Occipital lobe (tissue), 2 donors: ENCODE measurements around the gene GLS. TPM values are rescaled to one million over a fixed set of nuclear protein-coding genes. Genes with fewer than 3 reads are reported as not detected.
"Not testable (repeated sequence)": the region's sequence is repeated elsewhere in the genome, so short reads cannot be mapped to it uniquely, and the experiment has no call there.

Experiments used
- DNase-seq: peaks from one replicate; lab custom pipeline; 2025; lab: John Stamatoyannopoulos, UW
- total RNA-seq: library from RNA; depleted of rRNA; stranded (reverse); fragments of >200 nt; gene quantifications from one replicate; pipeline ENCODE4 v1.2.3, GENCODE V29; 2014

GLS gene
- total RNA-seq, 1 donor from 2014 or later: 207 TPM

DNA sequence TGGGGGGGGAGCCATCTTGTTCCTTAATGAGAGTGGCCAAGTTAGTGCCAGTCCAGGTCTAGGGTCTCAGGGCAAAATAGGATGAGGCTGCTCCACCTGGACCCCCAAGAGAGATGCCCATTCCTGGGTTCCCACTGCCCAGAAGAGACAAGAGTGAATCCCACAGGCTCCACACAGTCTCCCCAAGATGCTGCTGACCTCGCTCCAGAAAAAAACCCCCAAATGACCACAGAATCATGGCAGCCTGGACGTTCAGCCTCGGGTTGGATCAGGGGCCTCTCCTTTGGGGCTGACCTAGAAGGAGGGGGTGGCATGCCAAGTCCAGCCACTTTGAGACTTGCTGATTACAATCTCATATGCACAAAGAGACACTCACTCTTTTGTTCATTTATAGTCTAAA, 108.3 kb downstream of the GLS start:
- no peak for DNase-seq

DNA sequence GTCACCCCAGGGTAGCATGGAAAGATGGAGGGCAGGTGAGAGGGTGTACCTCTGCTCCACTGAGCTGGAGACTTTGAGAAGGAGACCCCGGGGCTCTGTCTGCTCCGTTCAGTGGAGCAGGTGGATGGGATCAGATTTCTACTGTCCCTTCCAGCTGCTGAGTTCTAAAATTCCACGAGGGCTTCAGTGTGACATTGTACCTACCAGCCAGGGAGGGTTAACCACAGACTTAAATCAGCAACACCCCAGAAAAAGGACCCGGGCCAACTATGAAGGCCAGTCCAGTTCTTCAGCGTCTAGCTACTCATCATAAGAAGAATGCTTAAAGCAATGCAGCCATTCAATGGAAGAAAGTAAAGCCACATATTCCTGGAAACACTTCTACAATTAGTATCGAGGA, 109.5 kb downstream of the GLS start:
- no peak for DNase-seq

DNA sequence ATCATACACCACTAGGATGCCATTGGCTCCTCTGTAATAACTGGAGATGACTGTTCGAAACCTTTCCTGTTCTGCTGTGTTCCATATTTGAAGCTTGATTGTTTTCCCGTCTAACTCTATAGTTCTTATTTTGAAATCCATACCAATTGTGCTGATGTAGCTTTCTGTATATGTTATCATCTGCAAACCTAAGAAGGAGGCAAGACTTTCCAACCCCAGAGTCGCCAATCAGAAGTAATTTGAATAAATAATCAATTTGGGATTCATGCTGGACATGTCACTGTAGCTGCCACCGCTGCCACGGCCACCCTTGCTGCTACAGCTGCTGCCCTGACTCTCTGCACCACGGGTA, 112.6 kb downstream of the GLS start:
- DNase-seq: no peak

DNA sequence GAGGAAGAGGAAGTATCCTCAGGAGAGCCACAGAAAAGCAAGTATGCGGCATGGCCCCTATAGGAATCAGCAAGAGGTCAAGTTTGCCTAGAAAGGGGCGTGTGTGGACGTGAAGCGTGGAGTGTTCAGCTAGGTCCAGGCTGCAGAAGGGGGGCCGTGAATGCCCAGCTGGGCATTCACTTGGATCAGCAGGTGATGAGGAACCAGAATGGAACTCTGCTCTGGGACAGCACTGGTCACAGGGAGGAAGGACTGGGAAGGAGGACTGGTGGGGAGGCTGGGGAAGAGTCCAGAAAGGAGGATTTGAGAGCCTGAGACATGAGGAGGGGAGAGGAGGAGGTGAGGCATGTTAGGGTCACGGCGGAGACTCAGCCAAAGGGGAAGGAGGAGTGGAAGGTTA, 113.5 kb downstream of the GLS start:
- DNase-seq: no peak

DNA sequence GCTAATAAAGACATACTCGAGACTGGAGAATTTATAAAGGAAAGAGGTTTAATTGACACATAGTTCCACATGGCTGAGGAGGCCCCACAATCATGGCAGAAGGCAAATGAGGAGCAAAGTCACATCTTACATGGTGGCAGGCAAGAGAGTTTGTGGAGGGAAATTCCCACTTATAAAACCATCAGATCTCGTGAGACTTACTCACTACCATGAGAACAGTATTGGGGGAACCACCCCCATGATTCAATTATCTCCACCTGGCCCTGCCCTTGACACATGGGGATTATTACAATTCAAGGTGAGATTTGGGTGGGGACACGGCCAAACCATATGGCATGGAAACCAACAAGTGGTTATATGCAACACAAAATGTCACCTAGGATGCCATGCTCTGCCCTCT, 114.7 kb downstream of the GLS start:
- not testable (repeated sequence) for DNase-seq

DNA sequence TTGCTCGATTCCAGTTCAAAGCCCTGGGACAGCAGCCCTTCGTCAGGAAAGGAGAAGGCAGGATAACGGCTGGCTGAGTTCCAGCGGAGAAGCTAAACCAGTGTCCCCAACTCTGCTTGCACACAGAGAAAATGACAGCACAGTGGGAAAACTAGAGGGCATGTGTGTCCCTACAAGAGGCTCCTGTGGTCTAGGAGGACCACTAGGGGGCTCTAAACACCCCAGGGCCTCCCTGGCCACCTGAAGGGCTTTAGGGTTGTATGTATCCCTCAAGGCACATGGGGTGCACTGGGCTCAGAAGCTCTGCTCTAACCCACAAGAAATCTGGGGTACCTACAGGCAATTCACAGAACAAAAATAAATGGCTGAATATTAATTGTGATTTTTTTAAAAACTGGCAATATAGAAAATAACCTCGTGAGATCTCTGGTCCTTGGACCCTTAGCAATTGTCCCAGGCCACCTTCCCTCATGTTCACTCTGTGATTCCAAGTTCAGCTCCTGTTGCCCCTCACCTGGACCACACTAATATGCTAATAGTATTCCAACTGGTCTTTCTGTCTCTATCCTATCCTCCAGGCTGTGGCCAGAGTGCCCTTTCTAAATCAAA, 115.8 kb downstream of the GLS start:
- DNase-seq: no peak

DNA sequence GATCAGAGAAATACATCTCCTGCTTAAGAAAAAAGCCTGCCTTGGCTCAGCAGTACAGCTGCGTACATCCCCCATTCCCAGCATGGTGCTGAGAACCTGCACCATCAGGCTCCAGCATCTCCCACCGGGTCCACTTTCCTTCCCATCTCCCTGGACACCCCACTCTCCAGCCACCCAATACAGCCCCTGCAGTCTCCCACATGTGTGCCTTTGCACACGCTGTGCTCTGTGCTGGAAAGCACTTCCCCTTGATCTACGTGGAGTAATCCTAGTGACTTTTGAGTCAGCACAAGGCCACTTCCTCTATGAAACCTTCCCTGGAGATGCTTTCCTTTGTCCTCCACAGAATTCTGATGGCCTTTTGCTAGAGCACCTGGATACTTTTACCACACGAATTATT, 116.3 kb downstream of the GLS start:
- DNase-seq: no peak

DNA sequence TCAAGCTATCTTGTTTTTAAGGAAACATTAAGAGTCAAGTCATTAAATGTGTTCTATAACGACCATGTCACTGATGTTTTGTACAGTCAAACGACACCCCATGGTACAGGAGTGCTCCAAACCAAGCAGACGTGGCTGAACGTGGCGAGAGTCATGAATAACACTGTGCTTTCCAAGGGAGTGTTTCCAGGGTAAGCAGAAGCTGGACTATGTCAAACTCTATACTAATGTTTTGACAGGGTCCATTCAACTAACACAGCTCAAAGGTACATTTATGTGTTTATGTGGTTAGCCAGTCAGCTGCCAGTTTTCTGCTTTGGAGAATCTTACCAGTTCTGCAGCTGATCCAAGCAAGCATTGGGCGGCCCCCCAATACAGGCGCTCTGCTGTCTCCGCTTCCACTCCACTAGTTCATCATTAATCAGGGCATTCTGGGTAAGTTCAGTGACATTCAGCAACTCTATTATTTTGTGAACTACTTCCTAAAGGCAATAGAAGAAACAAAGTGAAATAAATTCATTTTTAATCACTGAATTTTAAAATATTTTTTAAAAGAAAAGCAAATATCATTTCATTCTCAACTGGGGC, 117.0 kb downstream of the GLS start:
- no peak for DNase-seq

DNA sequence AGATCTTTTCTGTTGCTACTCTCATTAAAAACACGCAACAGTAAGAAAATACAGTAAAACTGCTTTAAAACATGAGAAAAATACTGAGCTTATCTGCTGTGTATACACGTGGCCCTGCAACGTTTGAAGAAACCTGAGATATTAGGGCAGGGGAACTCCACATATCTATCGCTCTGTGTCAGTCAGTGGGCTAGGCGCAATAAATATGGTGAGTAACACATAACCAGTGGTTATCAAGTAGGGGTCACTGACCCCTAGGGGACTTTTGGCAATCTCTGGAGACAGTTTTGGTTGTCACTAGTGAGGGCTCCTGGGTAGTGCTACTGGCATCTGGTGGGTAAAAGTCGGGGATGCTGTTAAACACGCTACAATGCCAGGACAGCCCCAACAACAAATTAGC, 118.4 kb downstream of the GLS start:
- no peak for DNase-seq

DNA sequence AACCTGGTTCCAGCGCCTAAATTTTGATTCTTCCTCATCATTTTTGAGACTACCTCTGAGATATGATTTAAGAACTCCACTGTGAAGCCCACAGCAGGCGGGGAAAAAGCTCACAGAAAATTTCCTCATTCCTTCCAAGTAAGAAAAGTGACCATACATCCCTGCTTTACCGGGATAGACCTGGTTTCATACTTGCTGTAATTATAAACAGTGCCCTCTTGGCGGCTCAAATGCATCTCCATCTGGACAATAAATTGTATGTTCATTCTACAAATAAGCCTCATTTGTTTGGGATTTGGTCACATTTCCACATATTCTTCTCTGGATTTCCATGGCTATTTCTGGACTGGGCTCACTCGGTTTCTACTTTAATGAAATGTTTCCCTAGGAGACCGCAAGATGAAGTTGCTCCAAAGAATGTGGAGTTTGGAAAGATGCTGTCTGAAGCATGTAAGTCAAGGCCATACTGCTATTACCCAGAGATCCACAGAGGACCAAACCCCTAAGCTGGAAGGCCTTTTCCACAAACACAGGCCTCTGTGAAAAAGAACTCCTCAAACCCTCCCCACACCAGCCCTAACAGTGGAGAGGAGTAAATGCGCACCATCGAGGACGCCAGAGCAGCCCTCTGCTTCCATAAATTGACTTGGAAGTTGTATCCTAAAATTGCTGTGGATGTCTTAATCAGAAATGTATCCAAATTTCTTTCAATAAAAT, 119.5 kb downstream of the GLS start:
- no peak for DNase-seq

DNA sequence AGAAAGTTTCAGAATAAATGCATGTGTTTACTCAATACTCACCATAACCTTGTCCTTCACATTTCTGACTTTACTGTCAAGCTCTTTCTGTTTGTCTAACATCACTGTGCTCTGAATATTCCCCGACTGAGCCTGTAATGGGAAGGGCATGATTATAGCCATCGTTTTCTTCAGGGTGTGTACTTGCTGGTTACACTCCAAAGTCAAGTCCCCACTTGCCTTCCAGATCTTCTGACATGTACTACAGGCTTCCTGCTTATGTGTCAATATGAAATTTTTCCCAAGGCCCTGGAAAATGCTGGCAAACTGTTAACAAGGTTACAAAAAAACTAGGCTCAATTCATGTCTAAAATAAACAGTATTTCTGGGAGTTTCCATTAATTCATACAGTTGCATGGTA, 120.4 kb downstream of the GLS start:
- no peak for DNase-seq

DNA sequence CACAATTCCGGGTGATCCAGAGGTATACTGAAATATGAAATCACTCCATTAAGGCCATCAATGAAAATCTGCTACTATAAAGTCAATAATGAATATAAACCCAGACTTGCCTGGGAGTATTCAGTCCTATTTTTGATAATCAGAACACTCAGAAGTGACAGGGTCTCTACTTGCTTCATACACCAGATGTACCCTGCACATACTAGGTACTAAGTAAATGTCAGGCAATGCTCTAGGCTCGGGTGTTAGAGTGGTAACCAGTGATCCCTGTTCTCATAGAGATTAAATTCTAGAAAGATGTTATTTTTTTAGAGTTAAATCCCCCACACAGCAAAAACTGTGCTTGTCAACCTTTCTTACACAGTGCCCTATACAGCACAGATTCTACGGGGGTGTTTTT, 121.0 kb downstream of the GLS start:
- DNase-seq: no peak

DNA sequence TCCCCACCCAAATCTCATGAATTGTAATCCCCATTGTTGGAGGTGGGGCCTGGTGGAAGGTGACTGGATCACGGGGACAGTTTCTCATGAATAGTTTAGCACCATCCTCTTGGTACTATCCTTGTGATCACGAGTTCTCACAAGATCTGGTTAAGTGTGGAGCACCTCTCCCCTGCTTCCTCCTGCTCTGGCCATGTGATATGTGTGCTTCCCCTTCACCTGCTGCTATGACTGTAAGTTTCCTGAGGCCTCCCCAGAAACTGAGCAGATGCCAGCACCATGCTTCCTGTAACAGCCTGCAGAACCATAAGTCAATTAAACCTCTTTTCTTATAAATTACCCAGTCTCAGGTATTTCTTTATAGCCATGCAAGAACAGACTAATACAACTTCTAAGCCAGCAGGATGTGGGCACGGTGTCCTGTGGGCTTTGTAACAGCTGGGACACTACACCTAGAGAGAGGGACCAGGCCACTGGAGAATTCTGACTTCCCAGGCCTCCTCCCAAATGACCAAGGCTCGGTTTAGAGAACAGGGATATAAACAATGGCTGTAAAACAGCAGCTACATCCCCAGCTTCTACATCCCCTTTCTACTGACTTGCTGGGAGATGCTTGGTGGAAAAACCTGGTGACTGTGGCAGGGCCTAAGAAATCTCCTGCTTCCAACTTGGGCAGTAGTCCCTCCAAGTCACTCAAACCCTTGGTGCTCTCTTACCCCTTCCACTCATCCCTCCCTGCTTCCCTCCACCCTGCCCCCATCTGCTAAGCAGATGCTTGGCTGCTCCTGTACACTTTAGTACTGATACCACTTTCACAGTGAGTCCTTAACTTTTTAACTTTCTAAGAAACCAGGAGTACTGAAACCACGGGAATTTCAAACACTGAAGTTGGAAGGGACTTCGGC, 123.0 kb downstream of the GLS start:
- DNase-seq: no peak

DNA sequence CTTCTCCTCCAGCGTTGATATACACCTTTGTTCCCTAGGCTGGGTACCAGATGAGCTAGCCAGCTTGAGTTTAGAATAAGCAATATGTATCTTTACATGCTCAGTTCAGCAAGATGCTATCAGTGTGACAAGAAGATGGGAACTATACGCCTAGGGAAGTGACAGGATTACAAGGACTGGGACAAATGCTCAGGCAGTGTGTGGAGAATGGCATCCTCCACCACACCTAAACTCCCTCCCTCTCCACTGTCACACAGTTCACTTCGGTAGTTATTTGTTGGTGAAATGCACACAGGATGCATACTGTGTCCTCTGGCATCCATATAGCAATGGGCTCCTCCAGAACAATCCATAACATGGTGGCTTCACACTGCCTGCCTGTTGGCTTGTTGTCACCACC, 125.7 kb downstream of the GLS start:
- no peak for DNase-seq

DNA sequence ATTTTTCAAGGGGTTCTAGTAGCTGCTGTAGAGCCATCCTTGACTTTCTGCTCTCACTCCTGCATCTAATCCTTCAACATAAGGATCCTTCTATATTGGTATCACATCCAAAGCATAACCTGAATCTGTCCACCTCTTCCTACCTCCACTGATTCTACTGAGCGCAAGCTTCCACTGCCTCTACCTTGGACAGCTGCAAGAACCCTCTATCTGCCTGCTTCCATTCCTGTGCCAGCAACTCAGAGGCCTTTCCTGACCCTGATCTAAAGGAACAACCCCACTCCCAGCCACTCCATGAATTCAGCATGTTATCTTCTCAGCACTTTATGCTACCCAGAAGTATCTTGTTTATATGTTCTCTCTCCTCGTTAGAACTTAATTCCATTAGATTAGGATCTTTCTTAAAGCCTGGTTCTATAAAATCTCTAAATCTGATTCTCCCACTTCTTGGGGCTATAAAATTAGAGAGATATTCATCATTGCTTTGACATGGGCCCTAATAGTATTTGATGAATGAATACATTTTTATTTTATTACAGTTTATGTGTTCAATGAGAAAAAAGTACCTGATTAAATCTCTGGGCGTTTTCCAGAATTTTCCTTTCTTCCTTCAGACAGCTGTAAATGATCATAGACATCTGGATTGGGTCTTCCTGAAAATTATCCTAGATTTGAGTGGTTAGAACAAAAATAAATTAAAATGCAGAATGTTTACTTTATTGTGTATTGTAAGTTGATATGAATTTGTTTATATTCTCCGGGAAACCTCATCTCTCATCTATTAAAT, 126.6 kb downstream of the GLS start:
- DNase-seq: no peak

DNA sequence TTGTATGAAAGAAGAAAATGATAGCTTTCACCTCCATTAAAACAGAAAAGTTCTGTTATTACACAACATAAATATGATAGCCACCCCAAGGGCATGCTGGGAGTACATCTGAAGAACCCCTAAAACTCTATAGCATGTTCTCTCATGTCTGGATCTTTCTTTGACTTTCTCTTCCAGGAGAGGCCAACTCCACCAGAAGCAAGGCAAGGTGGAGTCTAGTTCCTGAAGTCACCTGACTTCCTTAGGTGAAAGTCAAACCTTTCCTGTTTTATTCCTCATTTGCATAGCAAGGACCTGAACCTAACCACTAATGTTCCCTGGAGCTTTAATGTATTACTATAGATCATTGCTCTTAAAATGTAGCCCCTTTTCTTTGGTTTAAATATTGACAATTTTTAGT, 127.7 kb downstream of the GLS start:
- DNase-seq: no peak

DNA sequence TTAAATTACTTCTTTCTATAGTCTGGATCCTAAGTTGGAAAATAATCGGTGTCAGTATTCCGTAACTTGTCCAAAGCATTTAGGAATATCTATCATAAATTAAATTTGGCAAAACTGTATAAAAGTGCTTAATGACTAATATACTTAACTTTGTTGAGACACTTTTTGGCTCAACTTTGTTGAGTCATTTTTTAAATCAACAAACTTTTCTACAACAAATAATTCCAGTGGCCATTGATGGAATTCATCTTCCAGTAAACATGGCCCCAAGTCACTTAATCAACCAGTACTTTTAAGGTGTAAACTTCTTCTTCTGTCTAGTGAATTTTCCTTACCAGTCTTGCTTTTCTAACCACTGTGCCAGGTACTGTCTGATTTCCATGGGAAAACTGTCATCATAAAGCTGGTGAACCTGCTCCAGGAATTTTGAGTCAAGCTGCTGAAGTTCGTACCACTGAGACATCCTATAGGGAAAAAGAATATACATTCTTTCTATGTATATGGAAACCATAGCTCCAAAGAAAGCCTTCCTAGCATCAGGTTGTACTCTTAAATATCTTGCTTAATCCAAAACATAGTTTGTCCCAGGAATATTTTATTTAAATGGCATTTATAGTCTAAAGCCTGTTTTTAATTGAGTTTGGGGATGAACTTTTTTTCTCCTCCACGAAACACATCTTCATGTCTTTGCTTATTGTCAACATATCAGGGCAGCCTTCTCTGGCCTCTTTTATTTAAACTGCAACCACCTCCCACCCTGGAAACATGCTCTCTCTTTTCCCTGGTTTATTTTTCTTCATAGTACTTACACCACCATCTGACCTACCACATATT, 129.1 kb downstream of the GLS start:
- DNase-seq: no peak

DNA sequence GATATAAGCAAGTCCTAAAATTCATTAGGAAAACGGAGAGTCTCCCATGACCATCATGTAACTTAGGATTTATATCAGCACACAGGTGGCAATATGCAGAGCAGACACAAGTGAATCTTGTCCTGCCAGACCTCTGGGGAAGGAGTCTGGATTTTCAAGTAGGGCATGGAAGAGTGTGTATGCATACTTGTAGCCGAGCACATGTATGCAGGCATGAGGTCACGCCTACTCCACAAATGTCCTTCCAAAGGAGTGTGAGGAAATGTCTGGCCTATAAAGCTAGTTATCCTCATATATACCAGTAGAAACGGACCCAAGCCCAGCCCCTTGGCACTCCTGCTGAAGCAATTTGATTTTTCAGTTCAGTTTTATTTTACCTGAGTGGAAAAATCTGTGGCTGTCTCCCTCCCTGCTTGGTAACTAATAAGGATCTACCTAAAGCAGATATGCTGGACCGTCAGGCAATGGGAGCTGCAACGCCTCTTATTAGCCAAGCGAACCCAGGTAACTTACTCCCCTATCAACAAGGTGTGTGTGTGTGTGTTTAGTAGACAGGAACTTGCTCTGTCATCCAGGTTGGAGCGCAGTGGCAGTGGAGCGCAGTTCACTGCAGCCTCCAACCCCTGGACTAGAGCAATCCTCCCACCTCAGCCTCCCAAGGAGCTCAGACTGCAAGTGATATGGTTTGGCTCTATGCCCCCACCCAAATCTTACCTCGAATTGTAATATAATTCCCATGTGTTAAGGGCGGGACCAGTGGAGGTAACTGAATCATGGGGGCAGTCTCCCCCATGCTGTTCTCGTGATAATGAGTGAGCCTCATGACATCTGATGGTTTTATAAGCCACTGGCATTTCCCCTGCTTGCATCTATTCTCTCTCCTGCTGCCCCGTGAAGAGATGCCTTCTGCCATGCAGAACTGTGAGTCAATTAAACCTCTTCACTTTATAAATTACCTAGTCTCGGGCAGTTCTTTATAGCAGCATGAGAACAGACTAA, 130.6 kb downstream of the GLS start:
- DNase-seq: no peak

DNA sequence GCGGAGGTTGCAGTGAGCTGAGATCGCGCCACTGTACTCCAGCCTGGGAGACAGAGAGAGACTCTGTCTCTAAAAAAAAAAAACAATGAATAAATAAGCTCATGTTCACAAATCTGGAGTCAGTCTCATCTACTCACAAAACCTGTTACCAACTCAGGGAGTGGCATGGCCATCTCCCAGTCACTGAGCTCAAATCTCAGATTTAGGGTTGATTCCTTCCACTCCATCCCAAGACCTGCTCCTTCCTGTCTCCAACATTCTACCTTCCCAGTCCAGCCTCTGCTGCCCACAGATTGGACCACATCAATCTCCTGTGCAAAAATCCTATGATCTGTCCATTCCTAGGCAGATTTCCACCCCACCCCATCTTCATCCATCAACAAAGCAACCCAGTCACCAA, 131.7 kb downstream of the GLS start:
- no peak for DNase-seq
